Thyroid gland (tissue), 4 donors: Measurements from ENCODE around the gene ZKSCAN7. TPM values are rescaled to one million over a fixed set of nuclear protein-coding genes. Genes with fewer than 3 reads are reported as not detected.
"Not testable (repeated sequence)": the region's sequence is repeated elsewhere in the genome, so short reads cannot be mapped to it uniquely, and the experiment has no call there.

Source experiments
- DNase-seq, 2 donors: peaks; one replicate each; pipeline ENCODE4 v3.0.0-alpha.2; 2019
- H3K27ac ChIP-seq, 3 donors: fragments of 200-600 bp; sonication (generic); 1 replicate in 2 of 3; 2 replicates in 1 of 3; pipeline ENCODE4 v1.5.1; 2016 to 2019; ENCODE audit warnings: mild to moderate bottlenecking in 1 of 3, moderate library complexity in 1 of 3
- H3K27me3 ChIP-seq: fragments of 200-600 bp; sonication (generic); one replicate; pipeline ENCODE4 v1.5.1; 2019
- H3K36me3 ChIP-seq, 2 donors: fragments of 200-600 bp; sonication (generic); one replicate each; pipeline ENCODE4 v1.5.1; 2016 to 2019
- H3K4me1 ChIP-seq, 2 donors: fragments of 200-600 bp; sonication (generic); one replicate each; pipeline ENCODE4 v1.5.1; 2017 to 2019
- H3K4me3 ChIP-seq, 3 donors: fragments of 200-600 bp; sonication (generic); replicated peaks in 1 of 3; 1 replicate in 2 of 3; 2 replicates in 1 of 3; pipeline ENCODE4 v1.5.1; 2016; ENCODE audit warnings: mild to moderate bottlenecking in 1 of 3
- H3K9me3 ChIP-seq: fragments of 200-600 bp; sonication (generic); one replicate; pipeline ENCODE4 v1.5.1; 2017
- POLR2A ChIP-seq, 2 donors: fragments of 450-650 bp; IDR thresholded peaks; one replicate each; pipeline ENCODE4 v1.6.1; 2017; ENCODE audit warnings: antibody characterized with exemption in 2 of 2, mild to moderate bottlenecking in 2 of 2, moderate library complexity in 1 of 2
- WGBS, 2 donors: methylation state at CpG; one replicate each; pipeline ENCODE4 v1.1.5; 2017; 5-methylcytosine and 5-hydroxymethylcytosine counted together
- intact Hi-C: fragments of 100-400 bp; cut with DNase I; formaldehyde crosslinking; loops from one replicate; pipeline ENCODE4 v1.15.1; 2023
- total RNA-seq, 4 donors: library from RNA; depleted of rRNA; stranded (reverse); fragments of >200 nt; gene quantifications; one replicate each; pipeline ENCODE4 v1.2.3, GENCODE V29; 2016
- TF ChIP-seq, protein P1 (sequence below), 6 experiments: fragments of 200-600 bp in 3 of 6; fragments of 450-650 bp in 3 of 6; sonication (generic) in 3 of 6; IDR thresholded peaks; one replicate each; pipeline ENCODE4 v1.5.1; 2016 to 2019; ENCODE audit warnings: antibody characterized with exemption in 6 of 6, mild to moderate bottlenecking in 2 of 6, inconsistent platforms in 1 of 6, moderate library complexity in 1 of 6

The ZKSCAN7 gene
- total RNA-seq, 4 donors from 2014 or later = 6.1 to 12.0 (median 10.0) TPM

DNA sequence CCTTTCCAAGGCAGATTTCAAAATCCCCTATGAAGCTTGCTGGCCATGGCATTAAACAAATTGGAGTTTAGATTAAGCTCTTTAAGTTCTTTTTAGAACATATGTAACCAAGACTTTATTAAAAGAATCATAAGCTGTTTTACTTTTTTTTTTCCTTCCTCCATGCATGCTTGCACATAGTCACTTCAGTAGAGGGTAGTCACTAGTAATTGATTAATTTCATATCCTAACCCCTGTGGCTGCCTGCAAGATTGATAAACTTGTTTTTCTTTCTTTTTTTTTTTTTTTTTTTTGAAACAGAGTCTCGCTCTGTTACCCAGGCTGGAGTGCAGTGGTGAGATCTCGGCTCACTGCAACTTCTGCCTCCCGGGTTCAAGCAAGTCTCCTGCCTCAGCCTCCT lies 33.3 kb upstream of the ZKSCAN7 start:
- 91 to 93% methylated on average over 3 of the region's 3 CpGs for WGBS, 2 donors
- no peaks in the 10 kb centered on the region for H3K36me3 ChIP-seq
- H3K27ac ChIP-seq = no peak overlapping the region
- no peaks in the 10 kb centered on the region for H3K4me1 ChIP-seq
- DNase-seq = no peak
- no peak for TF ChIP-seq POLR2A (IDR thresholded peaks at IDR 0.05)
- TF ChIP-seq, protein P1, sequence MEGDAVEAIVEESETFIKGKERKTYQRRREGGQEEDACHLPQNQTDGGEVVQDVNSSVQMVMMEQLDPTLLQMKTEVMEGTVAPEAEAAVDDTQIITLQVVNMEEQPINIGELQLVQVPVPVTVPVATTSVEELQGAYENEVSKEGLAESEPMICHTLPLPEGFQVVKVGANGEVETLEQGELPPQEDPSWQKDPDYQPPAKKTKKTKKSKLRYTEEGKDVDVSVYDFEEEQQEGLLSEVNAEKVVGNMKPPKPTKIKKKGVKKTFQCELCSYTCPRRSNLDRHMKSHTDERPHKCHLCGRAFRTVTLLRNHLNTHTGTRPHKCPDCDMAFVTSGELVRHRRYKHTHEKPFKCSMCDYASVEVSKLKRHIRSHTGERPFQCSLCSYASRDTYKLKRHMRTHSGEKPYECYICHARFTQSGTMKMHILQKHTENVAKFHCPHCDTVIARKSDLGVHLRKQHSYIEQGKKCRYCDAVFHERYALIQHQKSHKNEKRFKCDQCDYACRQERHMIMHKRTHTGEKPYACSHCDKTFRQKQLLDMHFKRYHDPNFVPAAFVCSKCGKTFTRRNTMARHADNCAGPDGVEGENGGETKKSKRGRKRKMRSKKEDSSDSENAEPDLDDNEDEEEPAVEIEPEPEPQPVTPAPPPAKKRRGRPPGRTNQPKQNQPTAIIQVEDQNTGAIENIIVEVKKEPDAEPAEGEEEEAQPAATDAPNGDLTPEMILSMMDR (IDR thresholded peaks at IDR 0.05) = no peak
- intact Hi-C loops = no loop called here
- no peaks in the 10 kb centered on the region for H3K27me3 ChIP-seq
- H3K4me3 ChIP-seq = no peak overlapping the region
- H3K9me3 ChIP-seq = no peaks in the 10 kb centered on the region

DNA sequence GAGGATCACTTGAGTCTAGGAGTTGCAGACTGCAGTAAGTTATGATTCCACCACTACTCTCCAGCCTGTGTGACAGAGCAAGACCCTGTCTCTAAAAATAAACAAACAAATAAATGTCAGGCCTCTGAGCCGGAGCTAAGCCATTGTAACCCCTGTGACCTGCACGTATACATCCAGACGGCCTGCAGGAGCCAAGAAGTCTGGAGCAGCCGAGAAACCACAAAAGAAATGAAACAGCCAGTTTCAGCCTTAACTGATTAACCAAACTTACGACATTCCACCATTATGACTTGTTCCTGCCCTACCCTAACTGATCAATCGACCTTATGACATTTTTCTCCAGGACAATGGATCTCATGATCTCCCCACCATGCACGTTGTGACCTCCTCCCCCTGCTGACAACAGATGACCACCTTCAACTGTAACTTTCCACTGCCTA lies 32.5 kb upstream of the ZKSCAN7 start:
- TF ChIP-seq POLR2A (IDR thresholded peaks at IDR 0.05) = no peak
- no peak overlapping the region for H3K4me3 ChIP-seq
- no peaks in the 10 kb centered on the region for H3K9me3 ChIP-seq
- H3K4me1 ChIP-seq = no peaks in the 10 kb centered on the region
- no peak for DNase-seq
- no peak overlapping the region for H3K27ac ChIP-seq
- WGBS, 2 donors = 24 to 40% methylated on average over 7 of the region's 7 CpGs
- intact Hi-C loops = no loop called here
- H3K36me3 ChIP-seq = no peaks in the 10 kb centered on the region
- no peaks in the 10 kb centered on the region for H3K27me3 ChIP-seq

DNA sequence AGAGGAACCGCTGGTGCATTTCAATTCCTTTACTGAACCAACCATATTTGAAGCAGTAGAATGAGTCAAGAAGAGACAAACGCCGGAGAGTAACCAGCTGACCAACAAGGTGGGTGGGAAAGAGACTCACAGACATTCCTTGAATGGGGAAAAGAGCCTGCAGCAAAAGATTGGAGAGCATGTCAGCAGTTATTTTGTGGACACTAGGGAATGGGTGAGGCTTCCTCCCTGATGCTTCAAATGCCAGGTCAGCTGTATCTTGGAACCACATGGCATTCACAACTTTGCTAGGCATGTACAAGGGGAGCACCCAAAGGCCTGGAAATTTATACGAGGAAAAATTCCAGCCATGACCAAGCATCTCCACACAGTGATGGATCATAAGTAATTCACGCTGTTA lies 29.9 kb upstream of the ZKSCAN7 start:
- no peaks in the 10 kb centered on the region for H3K36me3 ChIP-seq
- 62% methylated on average over 5 of the region's 5 CpGs for WGBS, 2 donors
- H3K4me3 ChIP-seq = no peak overlapping the region
- no peak for DNase-seq
- TF ChIP-seq, protein P1 (IDR thresholded peaks at IDR 0.05) = no peak
- TF ChIP-seq POLR2A (IDR thresholded peaks at IDR 0.05) = no peak
- H3K4me1 ChIP-seq = no peaks in the 10 kb centered on the region
- H3K27ac ChIP-seq = no peak overlapping the region
- H3K9me3 ChIP-seq = no peaks in the 10 kb centered on the region
- intact Hi-C loops = no loop called here
- H3K27me3 ChIP-seq = no peaks in the 10 kb centered on the region

DNA sequence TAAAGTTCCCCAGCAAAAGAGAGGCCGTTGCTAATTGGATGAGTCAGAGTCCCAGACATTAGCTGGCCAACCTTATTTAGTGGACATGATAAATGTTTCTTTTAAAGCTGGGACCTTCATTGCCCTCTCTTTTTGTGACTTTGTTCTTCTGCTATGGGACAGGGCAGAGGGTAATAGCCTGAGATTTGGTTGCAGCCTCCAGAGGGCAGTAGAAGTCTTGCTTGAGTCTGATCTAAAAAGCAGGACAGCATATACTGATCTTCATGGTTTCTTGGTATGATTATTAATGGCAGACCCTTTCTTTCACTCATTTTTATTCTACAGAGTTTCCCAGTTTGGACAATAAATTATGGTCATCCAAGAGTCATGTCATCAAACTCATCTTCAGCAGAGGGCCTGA lies 25.1 kb upstream of the ZKSCAN7 start:
- DNase-seq = no peak
- H3K27me3 ChIP-seq = no peaks in the 10 kb centered on the region
- 52 to 57% methylated on average over 1 of the region's 1 CpG for WGBS, 2 donors
- no peaks in the 10 kb centered on the region for H3K9me3 ChIP-seq
- H3K27ac ChIP-seq = no peak overlapping the region
- H3K4me3 ChIP-seq = no peak overlapping the region
- H3K36me3 ChIP-seq = no peaks in the 10 kb centered on the region
- intact Hi-C loops = loop anchor here (5.0 kb wide), 1 partner anchor 387 kb away; no protein-coding TSS in a partner anchor
- TF ChIP-seq POLR2A (IDR thresholded peaks at IDR 0.05) = no peak
- TF ChIP-seq, protein P1 (IDR thresholded peaks at IDR 0.05) = no peak
- H3K4me1 ChIP-seq = no peaks in the 10 kb centered on the region

DNA sequence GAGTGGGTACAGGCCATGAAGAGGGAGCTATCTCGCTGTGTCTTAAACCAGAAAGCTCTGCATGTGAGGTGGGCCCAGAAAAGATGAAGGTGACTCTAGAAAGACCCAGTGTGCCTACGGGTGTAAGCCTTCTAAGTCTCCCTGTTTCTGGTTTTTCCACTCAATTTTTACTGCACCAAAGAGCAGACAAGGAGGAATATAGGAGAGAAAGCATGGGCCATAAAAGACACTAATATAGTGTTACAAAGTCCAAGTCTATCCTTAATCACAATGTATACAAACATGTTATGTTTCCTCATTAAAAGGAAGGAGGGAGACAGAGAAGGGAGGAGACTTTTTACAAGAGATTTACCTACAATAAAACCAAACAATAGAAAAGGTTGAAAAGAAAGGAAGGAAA lies 24.1 kb upstream of the ZKSCAN7 start:
- Histone ChIP-seq H3K9me3 (no peaks in the 10 kb centered on the region), H3K27ac (no peak overlapping the region), H3K27me3 (no peaks in the 10 kb centered on the region), H3K4me1 (no peaks in the 10 kb centered on the region), H3K36me3 (no peaks in the 10 kb centered on the region), H3K4me3 (no peak overlapping the region)
- intact Hi-C loops = loop anchor here (5.0 kb wide), 1 partner anchor 386 kb away; no protein-coding TSS in a partner anchor
- no peak for DNase-seq
- TF ChIP-seq, protein P1 (IDR thresholded peaks at IDR 0.05) = no peak
- no peak for TF ChIP-seq POLR2A (IDR thresholded peaks at IDR 0.05)
- 40 to 56% methylated on average over 2 of the region's 2 CpGs for WGBS, 2 donors

DNA sequence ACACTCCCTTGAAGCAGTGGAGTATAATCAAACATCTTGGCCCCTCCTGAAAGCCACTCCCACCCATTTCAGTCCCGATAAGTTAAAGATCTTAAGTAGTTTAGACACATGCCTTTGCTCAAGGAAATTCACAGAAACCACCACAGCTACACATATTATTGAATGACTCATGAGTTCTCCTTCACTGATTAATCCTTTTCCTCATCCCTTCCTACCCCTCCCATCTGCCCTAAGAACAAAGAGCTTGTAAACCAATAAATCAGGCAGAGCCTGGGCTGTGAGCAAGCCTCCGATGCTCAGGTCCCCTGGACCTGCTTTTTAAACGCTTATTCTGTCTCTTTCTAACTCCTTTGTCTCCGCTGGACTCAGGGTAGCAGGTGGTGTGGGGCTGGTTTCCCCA lies 20.3 kb upstream of the ZKSCAN7 start:
- H3K36me3 ChIP-seq, H3K4me3 ChIP-seq, H3K27me3 ChIP-seq, H3K4me1 ChIP-seq, H3K9me3 ChIP-seq, H3K27ac ChIP-seq, DNase-seq: not testable (repeated sequence)
- intact Hi-C loops = loop anchor here (5.0 kb wide), 1 partner anchor 383 kb away; no protein-coding TSS in a partner anchor
- 35 to 40% methylated on average over 4 of the region's 4 CpGs for WGBS, 2 donors
